Measurements from ENCODE around the gene DDX27.

GRCh38 chr20:49288250-49288751 lies 69.1 kb downstream of the DDX27 start:
- TF ChIP-seq ZBTB33 (IDR thresholded peaks at IDR 0.05; ENCODE audit: borderline replicate concordance, low read depth) (no peak), SMC3 (IDR thresholded peaks at IDR 0.05; ENCODE audit: low read depth, low read length) (no peak), CTCF (IDR thresholded peaks at IDR 0.05) (no peak), EZH2phosphoT487 (IDR thresholded peaks at IDR 0.05; ENCODE audit: borderline replicate concordance, low read depth) (no peak), TAF1 (IDR thresholded peaks at IDR 0.05; ENCODE audit: borderline replicate concordance, low read depth, low read length) (no peak), MXI1 (IDR thresholded peaks at IDR 0.05; ENCODE audit: low read depth, low read length) (no peak), RCOR1 (IDR thresholded peaks at IDR 0.05; ENCODE audit: low read length) (no peak)
